RWPE2 (cell line): ENCODE measurements around the gene TAS1R3.
A peak's percentile ranks its signal among the peaks of the same experiment; 100 is the strongest.

Experiments
- ATAC-seq: fragments of 200-7000 bp; cut with Tn5 transposase; 3 replicates; pipeline ENCODE4 v1.9.1; 2021; ENCODE audit warnings: low read depth
- DNase-seq: peaks from one replicate; pipeline ENCODE4 v3.0.0-alpha.2; 2020; ENCODE audit warnings: low spot score
- H3K27ac ChIP-seq: fragments of 450-650 bp; 2 replicates; pipeline ENCODE4 v1.5.1; 2017; ENCODE audit warnings: mild to moderate bottlenecking; ENCODE audit not compliant: poor library complexity, severe bottlenecking
- H3K27me3 ChIP-seq: fragments of 250-450 bp; sonication (Bioruptor Pico); 2 replicates; pipeline ENCODE4 v1.5.1; 2021; ENCODE audit warnings: mild to moderate bottlenecking, moderate library complexity; ENCODE audit not compliant: insufficient read depth, poor library complexity, severe bottlenecking
- H3K36me3 ChIP-seq: fragments of 250-450 bp; sonication (Bioruptor Pico); 2 replicates; pipeline ENCODE4 v1.5.1; 2020; ENCODE audit warnings: low read depth, mild to moderate bottlenecking, moderate library complexity
- H3K4me1 ChIP-seq: fragments of 250-450 bp; sonication (Bioruptor Pico); 2 replicates; pipeline ENCODE4 v1.5.1; 2021; ENCODE audit warnings: mild to moderate bottlenecking, moderate library complexity; ENCODE audit not compliant: insufficient read depth, poor library complexity, severe bottlenecking
- H3K4me3 ChIP-seq: fragments of 250-450 bp; sonication (Bioruptor Pico); 2 replicates; pipeline ENCODE4 v1.5.1; 2021; ENCODE audit warnings: mild to moderate bottlenecking, moderate library complexity; ENCODE audit not compliant: severe bottlenecking
- H3K9me3 ChIP-seq: fragments of 250-450 bp; sonication (Bioruptor Pico); 2 replicates; pipeline ENCODE4 v1.5.1; 2021; ENCODE audit warnings: mild to moderate bottlenecking, moderate library complexity; ENCODE audit not compliant: severe bottlenecking
- TF ChIP-seq, protein P1 (sequence below): fragments of 450-650 bp; IDR thresholded peaks from one replicate; pipeline ENCODE4 v1.5.1; 2017; ENCODE audit warnings: mild to moderate bottlenecking, moderate library complexity; ENCODE audit not compliant: poor library complexity, severe bottlenecking

Gene TAS1R3

DNA sequence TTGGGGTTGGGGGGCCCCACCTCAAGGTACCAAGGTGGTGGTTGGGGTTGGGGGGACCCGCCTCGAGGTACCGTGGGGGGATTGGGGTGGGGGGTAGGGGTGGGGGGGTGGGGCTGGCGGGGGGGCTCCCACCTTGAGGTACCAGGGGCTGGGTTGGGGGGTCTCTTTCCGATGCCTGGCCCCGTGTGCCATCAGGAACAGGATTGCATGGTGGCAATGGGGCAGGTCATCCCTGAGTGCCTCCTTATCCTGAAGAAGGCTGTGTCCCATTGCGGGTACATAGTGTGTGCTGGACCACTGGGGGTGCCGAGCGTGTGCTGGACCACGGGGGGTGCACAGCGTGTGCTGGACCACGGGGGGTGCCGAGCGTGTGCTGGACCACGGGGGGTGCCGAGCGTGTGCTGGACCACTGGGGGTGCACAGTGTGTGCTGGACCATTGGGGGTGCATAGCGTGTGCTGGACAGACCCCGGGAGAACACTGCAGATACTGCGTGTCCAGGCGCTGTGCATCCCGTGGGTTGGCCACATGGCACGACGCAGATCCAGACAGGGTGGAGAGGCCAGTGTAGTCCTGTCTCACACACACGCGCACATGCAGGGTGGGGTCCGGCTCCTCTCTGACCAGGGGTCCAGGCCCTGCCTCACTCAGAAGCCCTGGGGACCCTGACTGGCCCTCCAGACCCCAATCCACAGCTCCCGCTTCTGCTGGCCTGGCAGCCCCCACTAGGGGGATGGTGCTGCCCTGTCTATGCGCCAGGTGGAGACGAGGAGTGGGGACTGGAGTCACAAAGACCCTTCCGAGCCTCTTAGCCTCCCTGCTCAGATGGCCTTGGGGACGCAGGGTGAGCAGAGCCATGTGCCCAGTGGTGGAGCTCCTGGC lies 46.6 kb upstream of the TAS1R3 start:
- H3K27me3 ChIP-seq: no peaks in the 10 kb centered on the region
- H3K27ac ChIP-seq: no peak overlapping the region
- no peak overlapping the region for H3K4me3 ChIP-seq
- DNase-seq (no peak), ATAC-seq (no peak)
- TF ChIP-seq, protein P1, sequence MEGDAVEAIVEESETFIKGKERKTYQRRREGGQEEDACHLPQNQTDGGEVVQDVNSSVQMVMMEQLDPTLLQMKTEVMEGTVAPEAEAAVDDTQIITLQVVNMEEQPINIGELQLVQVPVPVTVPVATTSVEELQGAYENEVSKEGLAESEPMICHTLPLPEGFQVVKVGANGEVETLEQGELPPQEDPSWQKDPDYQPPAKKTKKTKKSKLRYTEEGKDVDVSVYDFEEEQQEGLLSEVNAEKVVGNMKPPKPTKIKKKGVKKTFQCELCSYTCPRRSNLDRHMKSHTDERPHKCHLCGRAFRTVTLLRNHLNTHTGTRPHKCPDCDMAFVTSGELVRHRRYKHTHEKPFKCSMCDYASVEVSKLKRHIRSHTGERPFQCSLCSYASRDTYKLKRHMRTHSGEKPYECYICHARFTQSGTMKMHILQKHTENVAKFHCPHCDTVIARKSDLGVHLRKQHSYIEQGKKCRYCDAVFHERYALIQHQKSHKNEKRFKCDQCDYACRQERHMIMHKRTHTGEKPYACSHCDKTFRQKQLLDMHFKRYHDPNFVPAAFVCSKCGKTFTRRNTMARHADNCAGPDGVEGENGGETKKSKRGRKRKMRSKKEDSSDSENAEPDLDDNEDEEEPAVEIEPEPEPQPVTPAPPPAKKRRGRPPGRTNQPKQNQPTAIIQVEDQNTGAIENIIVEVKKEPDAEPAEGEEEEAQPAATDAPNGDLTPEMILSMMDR: no peak
- no peaks in the 10 kb centered on the region for H3K9me3 ChIP-seq
- no peaks in the 10 kb centered on the region for H3K4me1 ChIP-seq
- H3K36me3 ChIP-seq: no peaks in the 10 kb centered on the region

GRCh38 chr1:1285102-1285571 lies 45.9 kb upstream of the TAS1R3 start:
- TF ChIP-seq, protein P1: no peak
- Histone ChIP-seq H3K4me1 (no peaks in the 10 kb centered on the region), H3K4me3 (no peak overlapping the region), H3K27me3 (no peaks in the 10 kb centered on the region), H3K36me3 (no peaks in the 10 kb centered on the region), H3K27ac (no peak overlapping the region), H3K9me3 (no peaks in the 10 kb centered on the region)
- DNase-seq (no peak), ATAC-seq (peak; percentile 4; the same call in 1 of the 3 replicates)

GRCh38 chr1:1285611-1286311 lies 45.3 kb upstream of the TAS1R3 start:
- TF ChIP-seq, protein P1: no peak
- Histone ChIP-seq H3K9me3 (no peaks in the 10 kb centered on the region), H3K36me3 (no peaks in the 10 kb centered on the region), H3K27ac (no peak overlapping the region), H3K4me3 (no peak overlapping the region), H3K4me1 (no peaks in the 10 kb centered on the region), H3K27me3 (no peaks in the 10 kb centered on the region)
- peak; percentile 32 for ATAC-seq
- DNase-seq: no peak

DNA sequence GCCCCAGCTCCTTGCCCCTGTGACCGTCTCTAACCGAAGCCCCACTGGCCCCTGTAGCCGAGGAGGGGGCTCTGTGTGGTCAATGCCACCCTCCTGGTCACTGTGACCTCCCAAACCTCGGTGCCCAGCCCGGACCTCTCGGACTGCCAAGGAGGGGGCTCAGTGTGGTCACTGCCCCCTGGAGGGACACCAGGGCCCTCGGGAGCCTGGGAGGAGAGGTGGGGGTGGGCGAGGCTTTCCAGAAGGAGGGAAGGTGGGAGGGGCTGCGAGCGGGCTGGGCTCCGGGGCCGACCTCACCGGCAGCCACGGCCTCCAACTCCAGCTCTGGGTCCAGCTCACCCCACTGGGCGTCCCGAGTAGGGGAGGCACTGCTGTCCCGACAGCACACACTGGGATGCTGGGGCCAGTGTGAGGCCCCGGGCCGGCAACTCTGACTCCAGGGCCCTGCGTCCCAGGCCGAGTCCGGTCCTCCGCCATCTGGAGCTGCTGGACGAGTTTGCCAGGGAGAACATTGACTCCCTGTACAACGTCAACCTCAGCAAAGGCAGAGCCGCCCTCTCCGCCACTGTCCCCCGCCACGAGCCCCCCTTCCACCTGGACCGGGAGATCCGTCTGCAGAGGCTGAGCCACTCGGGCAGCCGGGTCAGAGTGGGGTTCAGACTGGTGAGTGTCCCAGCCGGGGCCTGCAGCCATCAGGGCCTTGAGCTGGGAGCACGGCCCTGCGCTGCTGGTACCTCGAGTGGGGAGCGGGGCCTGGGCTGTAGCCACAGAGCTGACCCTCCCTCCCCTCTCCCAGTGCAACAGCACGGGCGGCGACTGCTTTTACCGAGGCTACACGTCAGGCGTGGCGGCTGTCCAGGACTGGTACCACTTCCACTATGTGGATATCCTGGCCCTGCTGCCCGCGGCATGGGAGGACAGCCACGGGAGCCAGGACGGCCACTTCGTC lies 44.5 kb upstream of the TAS1R3 start:
- H3K36me3 ChIP-seq: no peaks in the 10 kb centered on the region
- DNase-seq: no peak
- no peaks in the 10 kb centered on the region for H3K9me3 ChIP-seq
- H3K4me3 ChIP-seq: no peak overlapping the region
- no peaks in the 10 kb centered on the region for H3K4me1 ChIP-seq
- H3K27ac ChIP-seq: no peak overlapping the region
- H3K27me3 ChIP-seq: no peaks in the 10 kb centered on the region
- TF ChIP-seq, protein P1: no peak
- ATAC-seq: no peak
